C4-2B (cell line): Measurements from ENCODE around the gene AGO4.

Source experiments
- ZFX ChIP-seq: fragments of 450-650 bp; IDR thresholded peaks from 2 replicates; pipeline ENCODE4 v1.6.1; 2017
- TF ChIP-seq, protein P1 (sequence below): fragments of 450-650 bp; conservative IDR thresholded peaks from 2 replicates; pipeline ENCODE4 v1.5.1; 2017; ENCODE audit warnings: mild to moderate bottlenecking

GRCh38 chr1:35764283-35764682 lies 43.5 kb upstream of the AGO4 start:
- TF ChIP-seq, protein P1, sequence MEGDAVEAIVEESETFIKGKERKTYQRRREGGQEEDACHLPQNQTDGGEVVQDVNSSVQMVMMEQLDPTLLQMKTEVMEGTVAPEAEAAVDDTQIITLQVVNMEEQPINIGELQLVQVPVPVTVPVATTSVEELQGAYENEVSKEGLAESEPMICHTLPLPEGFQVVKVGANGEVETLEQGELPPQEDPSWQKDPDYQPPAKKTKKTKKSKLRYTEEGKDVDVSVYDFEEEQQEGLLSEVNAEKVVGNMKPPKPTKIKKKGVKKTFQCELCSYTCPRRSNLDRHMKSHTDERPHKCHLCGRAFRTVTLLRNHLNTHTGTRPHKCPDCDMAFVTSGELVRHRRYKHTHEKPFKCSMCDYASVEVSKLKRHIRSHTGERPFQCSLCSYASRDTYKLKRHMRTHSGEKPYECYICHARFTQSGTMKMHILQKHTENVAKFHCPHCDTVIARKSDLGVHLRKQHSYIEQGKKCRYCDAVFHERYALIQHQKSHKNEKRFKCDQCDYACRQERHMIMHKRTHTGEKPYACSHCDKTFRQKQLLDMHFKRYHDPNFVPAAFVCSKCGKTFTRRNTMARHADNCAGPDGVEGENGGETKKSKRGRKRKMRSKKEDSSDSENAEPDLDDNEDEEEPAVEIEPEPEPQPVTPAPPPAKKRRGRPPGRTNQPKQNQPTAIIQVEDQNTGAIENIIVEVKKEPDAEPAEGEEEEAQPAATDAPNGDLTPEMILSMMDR = no peak
- TF ChIP-seq ZFX = no peak
